HG03025 (cell line): ENCODE data around the gene SPATA33.
"Not testable (repeated sequence)": the region's sequence is repeated elsewhere in the genome, so short reads cannot be mapped to it uniquely, and the experiment has no call there.

Experiments used
- ATAC-seq: cut with Tn5 transposase; IDR thresholded peaks from one replicate; pipeline ENCODE4 v1.9.1; 2021; ENCODE audit warnings: mild to moderate bottlenecking, moderate library complexity; ENCODE audit not compliant: unreplicated experiment, low FRiP score

The SPATA33 gene

DNA sequence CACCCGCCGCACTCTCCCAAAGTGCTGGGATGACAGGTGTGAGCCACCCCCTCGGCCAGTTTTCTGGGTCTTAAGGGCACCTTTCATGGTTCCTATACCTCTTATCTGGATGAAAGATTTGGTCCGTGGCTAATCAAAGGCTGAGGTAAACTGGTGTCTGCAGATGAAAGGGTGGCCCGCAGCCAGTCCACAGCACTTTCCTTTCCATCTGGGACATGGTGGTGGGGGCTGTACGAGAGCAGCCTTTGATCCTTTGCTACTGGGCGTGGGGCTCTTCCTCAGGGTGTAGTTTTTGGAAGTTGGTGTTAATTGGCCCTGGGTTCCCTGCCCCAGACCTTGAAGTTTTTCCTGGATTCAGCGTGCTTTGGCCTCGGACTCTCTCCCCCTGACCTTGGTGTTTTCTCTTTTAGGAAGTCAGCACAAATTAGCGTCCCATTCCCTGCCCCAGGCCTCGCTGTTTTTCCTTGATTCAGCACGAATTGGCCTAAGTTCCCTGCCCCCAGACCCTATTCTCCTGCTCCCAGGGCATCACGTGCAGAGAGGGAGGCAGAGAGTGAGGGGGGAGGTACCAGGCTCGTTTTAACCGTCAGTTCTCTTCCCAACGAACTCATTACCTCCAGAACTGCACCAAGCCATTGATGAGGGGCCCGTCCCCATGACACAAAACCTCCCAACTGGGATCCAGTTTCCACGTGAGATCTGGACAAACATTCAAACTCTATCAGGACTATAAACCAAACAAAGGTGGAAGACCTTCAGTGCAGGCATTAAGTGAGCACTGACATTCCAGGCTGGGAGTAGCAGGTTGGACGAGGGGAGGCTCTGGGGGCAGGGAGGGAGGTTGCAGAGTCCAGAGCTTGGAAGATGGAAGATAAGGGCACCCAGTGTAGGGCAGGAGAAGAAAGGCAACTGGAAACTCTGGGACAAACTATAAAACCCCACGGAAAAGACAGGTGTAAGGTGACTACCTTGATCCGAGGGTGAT is 32.6 kb upstream of the SPATA33 start:
- ATAC-seq = no peak

GRCh38 chr16:89629827-89630610 is 27.6 kb upstream of the SPATA33 start:
- no peak for ATAC-seq

DNA sequence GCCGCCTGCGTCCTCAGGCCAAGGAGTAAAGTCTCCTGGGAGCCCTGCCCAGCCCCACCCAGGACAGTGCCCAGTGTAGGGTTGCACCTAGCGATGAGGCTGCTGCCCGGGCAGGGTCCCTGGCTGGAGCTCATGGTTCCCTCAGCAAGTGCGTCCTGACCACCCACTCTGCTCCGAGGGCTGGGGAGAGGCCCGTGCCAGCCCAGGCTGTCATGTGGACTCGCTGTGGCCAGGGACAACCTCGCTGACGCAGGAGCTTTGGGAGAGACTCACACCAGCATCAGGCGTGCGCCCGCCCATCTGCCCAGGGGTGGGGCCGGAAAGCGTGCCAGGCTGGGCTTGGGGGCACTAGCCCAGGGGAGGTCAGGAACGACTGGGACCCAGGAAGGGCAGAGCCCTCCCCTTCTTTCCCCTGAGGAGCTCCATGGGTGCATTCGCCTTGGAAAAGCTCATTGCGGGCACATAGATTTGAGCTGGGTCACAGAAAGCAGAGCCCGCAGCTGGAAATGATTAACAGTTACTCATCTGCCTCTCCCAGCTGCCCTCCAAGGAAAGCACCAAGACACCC is 24.5 kb upstream of the SPATA33 start:
- no peak for ATAC-seq

GRCh38 chr16:89634463-89635385 is 22.9 kb upstream of the SPATA33 start:
- not testable (repeated sequence) for ATAC-seq

DNA sequence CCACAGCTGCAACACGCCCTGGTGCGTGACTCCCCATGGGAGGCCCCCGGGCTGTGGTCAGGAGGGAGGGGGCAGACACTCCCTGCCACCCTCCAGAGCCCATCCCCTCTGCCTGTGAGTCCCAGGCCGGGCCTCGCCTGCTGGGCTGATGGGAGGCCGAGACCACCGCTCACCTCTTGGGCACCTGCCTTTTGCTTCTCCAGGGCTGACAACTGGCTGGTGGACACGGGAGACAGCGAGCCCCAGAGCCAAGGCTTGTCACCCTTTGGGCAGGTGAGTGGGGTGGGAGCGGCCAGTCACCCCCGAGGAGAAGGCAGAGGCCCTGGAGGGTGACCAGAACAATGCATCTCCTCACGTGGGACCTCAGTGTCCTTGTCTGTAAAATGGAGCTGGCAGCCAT is 21.0 kb upstream of the SPATA33 start:
- ATAC-seq = no peak

- no peak for ATAC-seq
These were observed 20.3 kb upstream of the SPATA33 start for GRCh38 chr16:89637379-89637778.

DNA sequence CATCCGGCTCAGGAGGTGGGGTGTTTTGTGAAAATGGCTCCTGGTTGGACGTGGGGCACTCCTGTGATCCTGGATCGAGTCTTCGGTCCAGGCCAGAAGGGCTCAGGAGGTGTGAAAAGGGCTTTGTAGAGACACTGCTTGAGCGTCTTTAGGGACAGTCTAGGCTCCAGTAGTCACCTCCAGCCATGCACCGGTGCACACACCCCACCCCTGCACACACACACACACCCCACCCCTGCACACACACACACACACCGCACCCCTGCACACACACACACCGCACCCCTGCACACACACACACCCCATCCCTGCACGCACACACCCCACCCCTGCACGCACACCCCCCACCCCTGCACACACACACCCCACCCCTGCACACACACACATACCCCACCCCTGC is 19.2 kb upstream of the SPATA33 start:
- ATAC-seq = no peak

- no peak for ATAC-seq
These were observed 18.3 kb upstream of the SPATA33 start for GRCh38 chr16:89639385-89639784.

DNA sequence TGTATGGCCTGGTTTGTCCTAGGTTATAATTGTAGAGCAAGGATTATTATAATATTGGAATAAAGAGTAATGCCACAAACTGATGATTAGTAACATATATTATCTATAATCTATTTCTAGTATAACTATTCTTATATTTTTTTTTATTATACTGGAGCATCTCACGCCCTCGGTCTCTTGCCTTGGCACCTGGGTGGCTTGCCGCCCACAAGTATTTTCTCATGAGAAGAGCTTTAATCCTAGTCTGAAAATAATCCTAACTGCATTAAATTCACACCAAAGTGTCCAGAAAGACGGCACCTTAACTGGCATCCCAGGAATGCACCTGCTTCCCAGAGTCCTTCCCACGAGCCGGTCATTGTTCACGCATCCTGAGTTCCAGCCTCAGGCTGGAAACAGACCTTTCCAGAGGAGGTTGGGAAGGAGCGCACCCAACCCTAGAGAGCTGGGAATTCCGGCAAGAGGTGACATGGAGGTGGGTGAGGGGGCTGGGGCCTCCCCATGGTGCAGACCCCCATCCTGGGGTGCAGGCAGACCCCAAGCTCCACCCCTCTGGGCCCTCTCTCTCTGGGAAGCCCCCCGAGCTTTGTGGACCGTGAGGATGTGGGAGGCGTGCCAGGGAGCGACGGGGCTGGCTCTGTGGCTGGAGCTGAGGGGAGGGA is 16.0 kb upstream of the SPATA33 start:
- ATAC-seq = no peak

DNA sequence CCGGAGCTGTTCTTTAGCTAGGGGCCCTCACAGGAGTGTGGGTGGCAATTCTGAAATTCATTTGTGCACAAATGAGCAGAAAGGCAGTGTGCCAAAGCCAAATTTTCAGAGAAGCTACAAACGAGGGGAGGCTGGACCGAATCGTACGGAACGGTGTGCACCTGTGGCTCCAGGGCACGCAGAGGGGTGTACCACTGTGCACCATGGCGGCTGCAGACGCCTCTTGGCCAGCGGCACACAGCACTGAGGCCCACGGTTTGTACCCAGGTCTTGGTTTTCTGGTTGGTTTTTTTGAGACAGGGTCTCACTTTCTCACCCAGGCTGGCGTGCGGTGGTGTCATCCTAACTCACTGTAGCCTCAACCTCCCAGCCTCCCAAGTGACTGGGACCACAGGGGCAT is 15.1 kb upstream of the SPATA33 start:
- no peak for ATAC-seq

GRCh38 chr16:89643769-89644300 is 13.8 kb upstream of the SPATA33 start:
- ATAC-seq = no peak

DNA sequence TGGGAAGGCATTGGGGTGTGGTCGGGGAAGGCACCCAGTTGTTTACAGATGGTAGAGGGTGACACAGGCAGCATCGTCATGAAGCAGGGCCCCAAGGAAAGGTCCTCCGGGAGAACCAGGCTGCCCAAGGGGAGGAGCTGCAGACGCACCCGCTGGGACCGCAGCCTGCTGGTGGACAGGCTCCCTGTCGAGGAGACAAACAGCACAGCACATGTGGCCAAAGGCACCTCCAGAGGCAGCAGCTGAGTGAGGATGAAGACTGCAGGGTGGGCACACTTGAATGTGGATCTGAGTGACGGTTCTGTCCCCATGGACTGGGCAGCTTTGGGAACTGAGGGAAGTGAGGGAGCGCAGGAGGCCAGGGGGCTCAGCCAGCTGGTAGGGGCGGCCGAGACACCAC is 12.5 kb upstream of the SPATA33 start:
- ATAC-seq = no peak

DNA sequence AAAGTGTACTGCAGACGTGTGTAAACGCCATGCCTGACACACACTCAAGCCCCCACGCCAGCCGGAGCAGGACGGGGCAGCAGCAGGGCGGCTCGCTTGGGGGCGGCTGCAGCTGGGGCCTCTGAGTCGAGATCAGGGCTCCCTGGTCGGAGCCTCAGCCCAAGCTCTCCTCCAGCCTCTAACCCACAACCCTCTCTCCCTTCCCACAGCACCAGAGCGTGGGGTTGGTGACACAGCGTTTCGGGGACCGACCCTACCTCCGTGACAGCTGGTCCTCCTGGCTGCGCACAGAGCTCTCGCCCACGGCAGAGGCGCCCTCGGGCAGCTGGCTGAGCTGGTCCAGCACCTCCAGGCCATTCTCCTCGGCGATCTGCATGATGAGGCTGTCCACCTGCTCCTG is 11.4 kb upstream of the SPATA33 start:
- ATAC-seq = no peak

GRCh38 chr16:89646906-89647305 is 10.7 kb upstream of the SPATA33 start:
- no peak for ATAC-seq

DNA sequence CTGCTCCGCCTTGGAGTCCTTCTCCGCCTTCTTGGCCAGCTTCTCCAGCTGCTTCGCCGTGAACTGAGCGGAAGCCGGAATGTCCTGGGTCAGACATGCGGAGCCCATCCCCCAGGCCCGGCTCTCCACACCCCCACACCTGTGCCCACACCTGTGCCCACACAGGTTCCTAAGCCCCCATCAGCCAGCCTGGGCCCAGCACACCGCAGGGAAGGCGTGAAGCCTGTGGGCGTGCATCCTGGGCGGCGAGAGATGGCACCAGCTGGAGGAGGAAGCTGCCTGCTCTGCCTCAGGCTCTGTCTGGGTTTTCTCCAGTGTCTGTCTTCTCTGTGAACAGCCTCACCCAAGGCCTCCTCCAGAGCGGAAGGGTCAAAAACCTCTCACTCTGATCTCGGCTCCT is 6.1 kb upstream of the SPATA33 start:
- no peak for ATAC-seq

DNA sequence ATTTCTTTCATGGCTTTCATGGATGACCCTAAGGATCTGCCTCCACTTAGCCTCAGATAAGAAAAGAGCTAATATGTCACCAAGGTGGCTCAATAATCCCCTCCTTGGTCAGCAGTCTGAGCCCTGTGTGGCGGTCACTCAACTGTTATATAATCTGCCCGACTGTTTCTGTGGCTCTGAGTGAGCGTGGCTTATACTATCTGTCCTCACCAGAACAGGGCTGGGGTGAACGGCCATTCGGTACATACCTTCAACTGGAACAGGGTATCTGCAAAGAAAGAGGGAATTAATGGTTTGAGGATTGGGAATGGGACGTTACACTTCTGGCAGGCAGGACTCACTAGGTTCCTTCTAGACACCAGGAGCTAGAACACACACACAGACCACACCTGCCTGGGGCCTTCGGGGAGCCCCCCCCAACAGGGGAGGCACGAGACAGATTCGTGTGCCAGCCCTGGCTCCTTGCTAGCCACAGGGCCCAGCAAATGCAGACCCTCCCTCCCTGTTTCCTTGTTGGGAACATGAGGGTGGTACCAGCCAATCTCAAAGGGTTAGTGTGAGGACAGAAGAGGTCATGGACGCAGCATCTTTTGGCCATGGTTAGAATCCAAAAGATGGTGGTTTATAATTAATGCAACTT is 3.9 kb upstream of the SPATA33 start:
- no peak for ATAC-seq

DNA sequence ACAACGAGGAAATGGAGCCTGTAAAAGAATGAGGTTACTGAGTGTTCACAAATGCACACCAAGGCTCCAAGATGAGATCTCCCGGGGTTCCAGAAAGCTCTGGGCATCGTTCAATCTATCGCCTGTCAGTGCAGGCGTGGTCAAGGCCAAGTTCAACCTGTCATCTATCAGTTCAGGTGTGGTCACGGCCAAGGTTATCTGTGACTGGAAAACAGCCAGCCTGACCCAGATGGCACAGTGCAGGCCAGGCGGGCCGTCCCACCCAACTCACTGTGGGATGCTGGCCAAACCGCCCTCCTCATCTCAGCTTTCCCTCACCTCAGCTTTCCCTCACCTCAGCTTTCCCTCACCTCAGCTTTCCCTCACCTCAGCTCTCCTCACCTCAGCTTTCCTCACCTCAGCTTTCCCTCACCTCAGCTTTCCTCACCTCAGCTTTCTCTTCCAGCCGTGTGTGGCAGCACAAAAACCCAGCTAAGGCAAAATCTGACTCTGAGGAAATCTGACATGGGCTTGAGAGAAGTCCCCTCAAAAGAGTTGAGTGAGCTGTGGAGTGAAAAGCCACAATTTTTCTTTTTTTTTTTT is 2.5 kb upstream of the SPATA33 start:
- no peak for ATAC-seq

DNA sequence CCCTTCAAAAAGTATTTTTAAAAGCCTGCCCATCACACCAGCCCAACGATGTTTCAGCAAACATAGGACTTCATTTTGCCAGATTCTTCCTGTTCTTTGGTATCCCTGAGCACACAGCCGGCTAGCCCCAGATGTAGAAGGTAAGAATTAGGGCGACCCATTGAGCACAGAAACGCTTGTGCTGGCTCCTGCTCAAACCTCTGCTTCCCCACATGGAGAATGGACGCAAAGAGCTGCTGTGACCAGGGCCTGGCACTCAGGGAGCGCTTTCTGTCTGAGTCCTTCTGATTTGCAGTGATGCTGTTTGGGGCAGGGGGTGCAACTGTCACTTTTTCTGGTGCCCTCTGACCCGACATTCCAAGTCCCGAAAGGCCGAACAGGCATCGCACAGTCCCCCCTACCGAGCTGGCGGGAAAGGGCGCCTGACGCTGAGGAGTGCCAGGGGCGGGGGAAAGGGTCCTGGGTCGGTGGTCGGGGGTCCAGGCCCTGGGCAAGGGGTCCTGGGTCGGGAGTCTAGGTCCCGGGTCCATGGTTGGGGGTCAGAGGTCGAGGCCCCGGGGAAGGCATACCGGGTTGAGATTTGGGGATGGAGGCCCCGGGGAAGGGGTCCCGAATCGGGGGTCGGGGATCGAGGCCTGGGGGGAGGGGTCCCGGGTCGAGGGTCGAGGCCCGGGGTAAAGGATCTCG is 1.1 kb upstream of the SPATA33 start:
- ATAC-seq = no peak
